ENCODE results near the gene VPS8.
"Not testable (repeated sequence)": the region's sequence is repeated elsewhere in the genome, so short reads cannot be mapped to it uniquely, and the experiment has no call there.

VPS8 gene

GRCh38 chr3:184914628-184915027 is 102.7 kb downstream of the VPS8 start:
- DNase-seq (ENCODE audit: low read depth, low spot score) = no peak

GRCh38 chr3:184918750-184919149 is 106.8 kb downstream of the VPS8 start:
- no peak for DNase-seq (ENCODE audit: low read depth, low spot score)

- no peak for DNase-seq (ENCODE audit: low read depth, low spot score)
Observed at GRCh38 chr3:184919651-184920050, 107.7 kb downstream of the VPS8 start.

GRCh38 chr3:184924547-184924946 is 112.6 kb downstream of the VPS8 start:
- no peak for DNase-seq (ENCODE audit: low read depth, low spot score)

- no peak for DNase-seq (ENCODE audit: low read depth, low spot score)
Observed at GRCh38 chr3:184927796-184928315, 115.9 kb downstream of the VPS8 start.

- DNase-seq (ENCODE audit: low read depth, low spot score) = no peak
Observed at GRCh38 chr3:184932777-184933176, 120.8 kb downstream of the VPS8 start.

GRCh38 chr3:184937611-184938010 is 125.6 kb downstream of the VPS8 start:
- no peak for DNase-seq (ENCODE audit: low read depth, low spot score)

- DNase-seq (ENCODE audit: low read depth, low spot score) = no peak
Observed at GRCh38 chr3:184941408-184941807, 129.4 kb downstream of the VPS8 start.

GRCh38 chr3:184942735-184943134 is 130.8 kb downstream of the VPS8 start:
- no peak for DNase-seq (ENCODE audit: low read depth, low spot score)

- no peak for DNase-seq (ENCODE audit: low read depth, low spot score)
Observed at GRCh38 chr3:184944241-184944640, 132.3 kb downstream of the VPS8 start.

- DNase-seq (ENCODE audit: low read depth, low spot score) = no peak
Observed at GRCh38 chr3:184945886-184946625, 134.1 kb downstream of the VPS8 start.

GRCh38 chr3:184946917-184947316 is 135.0 kb downstream of the VPS8 start:
- no peak for DNase-seq (ENCODE audit: low read depth, low spot score)

- no peak for DNase-seq (ENCODE audit: low read depth, low spot score)
Observed at GRCh38 chr3:184949251-184949965, 137.4 kb downstream of the VPS8 start.

GRCh38 chr3:184950816-184951215 is 138.8 kb downstream of the VPS8 start:
- DNase-seq (ENCODE audit: low read depth, low spot score) = not testable (repeated sequence)

- DNase-seq (ENCODE audit: low read depth, low spot score) = no peak
Observed at GRCh38 chr3:184952671-184953070, 140.7 kb downstream of the VPS8 start.

- DNase-seq (ENCODE audit: low read depth, low spot score) = no peak
Observed at GRCh38 chr3:184953401-184953800, 141.4 kb downstream of the VPS8 start.

GRCh38 chr3:184954251-184954650 is 142.3 kb downstream of the VPS8 start:
- DNase-seq (ENCODE audit: low read depth, low spot score) = no peak

- not testable (repeated sequence) for DNase-seq (ENCODE audit: low read depth, low spot score)
Observed at GRCh38 chr3:184954851-184955250, 142.9 kb downstream of the VPS8 start.

- no peak for DNase-seq (ENCODE audit: low read depth, low spot score)
Observed at GRCh38 chr3:184965639-184966430, 153.9 kb downstream of the VPS8 start.

GRCh38 chr3:184968115-184968514 is 156.1 kb downstream of the VPS8 start:
- DNase-seq (ENCODE audit: low read depth, low spot score) = no peak

- no peak for DNase-seq (ENCODE audit: low read depth, low spot score)
Observed at GRCh38 chr3:184970186-184970585, 158.2 kb downstream of the VPS8 start.

- DNase-seq (ENCODE audit: low read depth, low spot score) = no peak
Observed at GRCh38 chr3:184977796-184978195, 165.8 kb downstream of the VPS8 start.

Measured in activated CD4-positive, CD25-positive, alpha-beta regulatory T cell treated with anti-CD3 and anti-CD28 coated beads, Interleukin-2, amount 50 U/mL, for 16 hours (primary cell).